Hematopoietic multipotent progenitor cell treated with erythropoietin and hydrocortisone succinate and interleukin-3 and kit ligand, for 4 days (in vitro differentiated cells): ENCODE data around the gene GLIS1.
A peak's percentile ranks its signal among the peaks of the same experiment; 100 is the strongest.

ENCODE experiments used
- DNase-seq: peaks from one replicate; pipeline ENCODE4 v3.0.0-alpha.2; 2015

The GLIS1 gene

DNA sequence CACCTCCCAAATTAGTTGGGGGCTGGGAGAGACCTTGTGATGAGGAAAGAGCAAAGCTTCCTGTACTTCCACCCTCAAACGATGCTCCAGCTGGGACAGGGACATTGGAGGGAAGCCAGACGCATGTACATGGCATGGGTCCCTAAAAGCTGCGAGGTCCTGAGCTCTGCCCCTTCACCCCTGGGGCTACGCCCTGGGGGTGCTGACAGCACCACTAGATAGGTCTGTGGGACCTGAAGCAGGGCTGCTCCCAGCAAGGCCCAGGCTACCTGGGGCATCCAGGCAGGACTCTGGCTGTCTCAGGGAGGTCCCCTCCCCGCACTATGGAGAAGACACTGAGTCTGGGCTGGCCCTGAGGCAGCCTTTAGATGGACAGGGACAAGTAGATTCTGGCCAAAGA is 196.4 kb downstream of the GLIS1 start:
- DNase-seq: no peak

DNA sequence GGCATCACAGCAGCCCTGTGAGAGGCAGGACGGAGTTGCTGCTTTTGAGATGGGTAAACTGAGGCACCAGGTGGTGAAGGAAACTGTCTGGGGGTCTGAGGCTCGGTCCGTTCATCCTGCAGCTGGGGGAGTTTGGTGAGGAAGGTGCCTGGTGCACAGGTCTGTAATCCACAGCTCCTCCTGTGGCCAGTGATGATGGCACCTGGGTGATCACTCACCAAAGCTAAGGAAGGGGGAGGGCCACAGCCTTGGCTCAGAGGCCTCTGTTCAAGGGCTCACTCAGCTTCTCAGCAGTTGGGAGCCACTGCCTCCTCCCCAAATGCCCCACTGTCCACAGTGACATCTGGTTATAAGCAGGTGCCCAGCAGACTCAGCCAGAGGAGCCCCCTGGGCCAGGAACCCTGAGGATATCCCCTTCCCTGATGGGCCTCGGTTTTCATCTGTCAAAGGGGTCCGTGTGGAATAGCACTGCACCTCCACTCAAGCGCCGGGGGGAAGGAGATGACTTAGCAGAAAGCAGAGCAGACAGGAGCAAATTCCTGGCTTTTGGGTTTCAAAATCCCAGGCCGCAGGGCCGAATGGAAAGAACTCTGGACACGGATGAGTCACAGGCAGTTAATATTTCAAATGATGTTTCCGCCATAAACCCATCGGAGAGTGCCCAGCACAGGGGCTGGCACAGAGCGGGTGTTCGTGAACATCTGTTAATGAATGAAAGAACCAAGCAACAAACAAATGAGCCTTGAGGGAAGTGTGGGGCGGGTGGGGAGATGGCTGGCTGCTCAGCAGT is 197.0 kb downstream of the GLIS1 start:
- peak; percentile 36 for DNase-seq

DNA sequence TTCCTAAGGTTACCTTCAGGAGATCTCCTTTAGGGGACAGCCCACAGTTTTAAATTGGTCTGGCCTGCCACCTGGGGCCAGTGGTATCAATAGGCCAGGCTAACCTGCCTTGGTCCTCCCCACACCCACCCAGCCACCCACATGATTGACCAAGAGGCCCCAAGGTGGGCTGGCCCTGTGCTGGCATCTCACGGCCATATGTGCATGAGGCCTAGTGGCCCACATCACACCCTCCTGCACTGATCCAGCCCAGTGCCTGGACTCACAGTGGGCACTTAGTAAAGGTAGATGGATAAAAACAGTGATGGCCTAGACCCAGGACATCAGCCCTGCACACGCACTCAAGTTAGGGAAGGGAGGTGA is 197.7 kb downstream of the GLIS1 start:
- DNase-seq: no peak

DNA sequence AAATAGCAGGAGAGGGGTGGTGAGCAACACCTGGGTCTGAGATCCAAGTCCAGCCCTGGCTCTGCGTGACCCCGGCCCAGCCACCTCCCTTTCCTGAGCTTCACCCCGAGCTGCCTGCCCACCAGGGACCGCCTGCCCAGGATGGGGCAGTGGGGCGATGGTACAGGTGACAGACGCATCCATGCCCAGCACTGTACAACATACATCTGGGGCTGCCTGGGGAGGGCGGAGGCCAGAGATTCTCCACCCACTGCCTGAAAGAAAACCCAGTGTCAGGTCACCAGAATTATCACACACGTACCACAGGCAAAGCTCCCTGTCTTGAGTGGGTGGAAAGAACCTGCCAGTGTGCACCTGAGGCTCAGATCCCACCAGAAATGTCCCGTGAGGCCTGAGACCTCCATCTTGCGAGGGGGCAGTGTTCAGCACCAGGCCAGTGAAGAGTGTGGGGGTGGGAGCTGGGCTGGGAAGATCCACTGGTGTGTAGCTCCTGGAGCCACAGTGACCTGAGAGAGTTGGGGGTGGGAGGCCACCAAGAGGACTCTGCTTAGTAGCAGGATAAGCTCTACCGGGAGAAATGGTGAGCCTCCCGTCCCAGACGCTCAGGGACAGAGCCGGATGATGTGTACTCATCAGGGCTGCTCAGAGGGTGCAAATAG is 198.2 kb downstream of the GLIS1 start:
- no peak for DNase-seq

DNA sequence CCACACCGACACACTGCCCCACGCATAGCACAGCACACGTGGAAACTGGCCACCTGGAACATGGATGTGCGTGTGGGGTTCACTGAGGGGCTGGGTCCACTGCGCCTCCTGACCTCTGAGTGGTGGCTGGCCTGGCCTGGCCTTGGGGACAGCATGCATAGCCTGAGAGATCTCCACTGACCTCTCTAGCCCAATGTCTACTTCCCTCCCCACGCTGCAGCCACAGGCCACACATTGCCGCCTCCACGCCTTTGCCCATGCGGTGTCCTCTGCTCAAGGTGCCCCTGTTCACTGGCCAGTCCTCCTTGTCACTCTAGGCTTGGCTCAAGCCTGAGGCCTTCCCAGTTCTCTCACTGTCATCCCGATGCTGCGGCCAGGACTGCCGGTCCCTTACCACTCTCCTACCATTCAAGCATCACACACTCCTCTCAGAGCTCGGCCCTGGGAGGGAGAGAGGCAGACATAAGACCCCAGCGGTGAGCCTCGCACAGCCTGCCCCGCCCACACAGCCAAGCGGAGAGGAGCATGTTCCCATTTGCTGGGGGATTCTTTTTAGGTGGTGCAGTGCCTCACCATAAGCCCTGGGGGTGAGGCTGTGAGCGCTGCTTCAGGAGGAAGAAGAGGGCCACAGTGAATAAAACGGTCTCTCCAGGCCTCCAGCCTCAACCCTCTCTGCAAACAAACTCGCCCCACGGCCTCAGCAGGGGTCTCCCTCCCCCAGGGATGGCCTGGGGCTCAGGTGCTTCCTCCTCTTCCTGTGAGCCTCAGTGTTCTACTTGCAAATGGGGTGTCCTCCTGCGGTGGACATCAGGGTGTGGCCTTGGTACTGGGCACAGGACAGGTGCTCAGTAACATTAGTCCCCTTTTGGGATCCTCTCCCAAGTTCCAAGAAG is 199.0 kb downstream of the GLIS1 start:
- no peak for DNase-seq

DNA sequence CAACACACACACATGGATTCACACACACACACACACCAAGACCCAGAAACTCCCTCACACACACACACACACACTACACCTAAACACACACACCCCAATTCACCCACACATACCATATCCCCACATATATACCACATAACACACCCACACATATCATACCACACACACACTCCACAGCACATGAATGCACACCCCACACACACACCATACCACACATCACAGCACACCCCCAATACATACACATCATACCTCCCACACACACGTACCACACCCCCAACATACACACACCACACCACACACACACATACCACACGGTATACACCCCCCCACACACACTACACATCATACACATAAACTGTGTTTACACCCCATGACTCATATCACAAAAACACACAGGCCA is 199.7 kb downstream of the GLIS1 start:
- DNase-seq: no peak

DNA sequence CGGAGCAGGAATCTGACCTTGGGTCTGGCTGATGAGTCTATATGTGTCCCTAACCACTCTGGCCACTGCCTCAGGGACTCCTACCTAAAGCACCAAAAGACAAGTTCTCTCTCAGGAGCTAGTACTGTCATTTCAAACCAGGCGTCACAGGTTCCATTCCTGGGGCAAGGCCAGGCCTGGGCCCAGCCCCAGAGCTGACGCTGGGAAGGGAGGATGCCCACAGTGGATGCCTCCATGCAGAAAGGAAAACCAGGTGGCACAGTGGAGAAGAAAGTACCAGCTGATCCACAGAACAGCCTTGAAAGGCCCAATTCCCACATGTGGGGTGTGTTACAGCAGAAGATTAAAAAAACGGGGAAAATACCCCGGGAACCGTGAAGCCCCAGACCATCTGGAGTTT is 202.4 kb downstream of the GLIS1 start:
- no peak for DNase-seq

DNA sequence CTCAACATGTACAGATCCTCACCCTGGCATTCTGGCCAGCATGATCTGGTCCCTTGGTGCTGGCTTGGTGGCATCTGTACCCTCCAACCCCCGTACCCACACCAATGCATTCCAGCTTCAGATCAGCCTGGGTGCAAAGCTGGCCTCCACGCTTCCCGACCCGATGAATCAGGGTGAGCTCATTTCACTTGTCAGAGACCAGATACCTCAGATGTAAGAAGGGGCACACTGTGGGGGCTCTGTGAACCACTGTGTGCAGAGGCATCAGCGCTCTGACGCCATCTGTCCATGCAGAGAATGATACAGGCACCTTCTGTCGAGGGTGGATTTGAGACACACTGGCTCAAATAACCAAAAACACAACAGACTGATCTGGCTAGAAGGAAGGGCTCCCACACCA is 203.1 kb downstream of the GLIS1 start:
- no peak for DNase-seq

DNA sequence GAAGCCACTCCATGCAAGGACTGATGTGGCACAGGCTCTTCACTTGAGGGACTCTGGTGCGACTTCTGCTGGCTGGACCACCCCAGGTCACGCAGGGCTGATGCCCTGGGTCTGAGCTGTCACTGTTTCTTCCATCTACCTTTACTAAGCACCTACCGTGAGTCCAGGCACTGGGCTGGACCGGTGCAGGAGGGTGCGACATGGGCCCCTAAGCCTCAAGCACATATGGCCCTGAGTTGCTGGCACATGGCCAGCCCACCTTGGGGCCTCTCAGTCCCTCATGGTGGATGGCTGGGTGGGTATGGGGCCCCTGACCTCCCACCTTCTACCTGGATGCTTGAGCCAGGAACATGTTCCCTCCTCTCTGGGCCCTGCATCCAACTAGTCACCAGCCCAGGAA is 203.7 kb downstream of the GLIS1 start:
- no peak for DNase-seq

DNA sequence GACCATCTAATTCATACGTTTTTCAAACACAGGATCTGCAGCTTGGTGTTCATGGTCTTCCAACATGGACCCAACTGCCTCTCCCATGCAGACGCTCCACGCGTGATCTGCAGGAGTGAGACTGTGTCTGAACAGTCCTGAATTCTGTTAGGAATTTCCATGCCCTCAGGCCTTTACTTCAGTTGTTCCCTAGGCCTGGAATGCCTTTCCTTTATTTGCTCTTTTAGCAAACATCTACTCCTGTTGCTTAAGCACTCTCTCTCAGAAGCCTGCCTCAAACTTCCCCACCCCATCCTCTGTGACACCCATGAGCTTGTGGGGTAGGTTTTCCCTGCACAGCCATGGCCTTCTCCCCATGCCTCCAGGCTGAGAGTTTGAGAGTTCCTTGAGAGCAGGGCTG is 206.1 kb downstream of the GLIS1 start:
- no peak for DNase-seq

DNA sequence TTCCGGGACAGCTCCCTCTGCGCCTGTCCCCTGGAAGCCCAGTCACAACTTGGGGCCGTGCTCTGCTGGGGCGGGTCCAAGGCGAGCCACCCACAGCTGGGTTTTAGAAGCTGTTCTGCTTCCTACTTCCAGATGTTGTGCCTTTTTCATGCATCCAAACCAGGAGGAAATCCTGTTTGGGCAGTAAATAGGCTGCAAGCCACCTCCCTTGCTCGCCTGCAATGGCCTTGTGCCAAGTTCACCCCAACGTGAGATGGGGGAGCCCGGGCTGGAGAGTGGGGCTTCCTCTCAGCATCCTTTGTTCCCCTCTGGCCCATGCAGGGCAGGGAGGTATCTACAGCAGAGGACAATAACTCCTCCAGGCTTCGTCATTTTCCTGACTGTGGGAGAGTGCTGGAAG is 206.6 kb downstream of the GLIS1 start:
- DNase-seq: no peak

DNA sequence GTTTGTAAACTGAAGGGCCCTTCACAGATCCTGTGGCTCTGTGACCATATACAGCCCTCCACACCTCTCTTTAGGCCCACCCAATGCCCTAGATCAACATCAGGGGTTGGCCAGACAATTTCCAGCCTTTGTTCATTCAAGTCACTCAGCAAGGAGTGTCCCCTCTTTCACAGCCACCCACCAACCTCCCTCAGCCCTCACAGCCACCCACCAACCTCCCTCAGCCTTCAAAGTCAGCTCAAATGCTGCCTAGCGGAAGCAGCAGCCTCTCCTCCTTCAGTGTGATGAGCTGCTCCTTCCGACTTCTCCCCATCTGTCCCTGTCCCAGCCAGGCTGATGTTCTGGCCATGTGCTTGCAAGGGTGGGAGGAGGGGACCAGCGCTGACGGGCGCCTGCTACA is 208.4 kb downstream of the GLIS1 start:
- no peak for DNase-seq

DNA sequence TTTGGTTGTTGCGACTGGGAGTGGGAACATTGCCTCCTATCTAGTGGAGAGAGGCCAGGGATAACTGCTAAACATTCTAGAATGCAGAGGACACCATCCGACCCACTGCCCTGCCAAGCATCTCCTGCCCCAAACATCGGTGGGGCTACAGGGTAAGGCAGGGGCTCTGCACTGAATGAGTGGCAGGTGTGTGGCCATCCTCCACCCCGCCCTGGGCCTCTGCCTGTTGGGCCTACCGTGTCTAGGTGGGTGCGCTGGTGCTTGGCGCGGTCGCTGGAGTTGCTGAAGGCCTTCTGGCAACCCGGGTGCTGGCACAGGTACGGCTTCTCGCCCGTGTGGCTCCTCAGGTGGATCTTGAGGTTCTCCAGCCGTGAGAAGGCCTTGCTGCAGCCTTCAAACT is 209.4 kb downstream of the GLIS1 start:
- DNase-seq: no peak

DNA sequence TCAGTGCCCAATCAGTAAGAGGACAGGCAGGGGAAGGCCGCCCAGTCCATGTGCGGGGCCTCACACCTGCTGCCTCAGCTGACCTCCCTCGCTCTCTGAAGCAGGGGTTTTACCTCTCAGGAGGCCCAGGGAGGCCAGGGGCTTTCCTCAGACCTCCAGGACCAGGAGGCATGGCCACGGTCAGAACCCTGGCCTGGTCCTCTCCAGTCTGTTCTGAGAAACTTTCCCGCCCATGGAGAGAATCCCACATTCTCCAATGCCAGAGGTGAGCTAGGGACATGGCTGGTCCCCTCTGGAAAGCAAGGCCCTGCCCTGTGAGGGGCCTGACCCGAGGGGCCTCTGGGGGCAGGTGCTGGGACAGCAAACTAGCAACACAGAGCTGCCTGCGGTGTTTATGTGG is 211.6 kb downstream of the GLIS1 start:
- no peak for DNase-seq

DNA sequence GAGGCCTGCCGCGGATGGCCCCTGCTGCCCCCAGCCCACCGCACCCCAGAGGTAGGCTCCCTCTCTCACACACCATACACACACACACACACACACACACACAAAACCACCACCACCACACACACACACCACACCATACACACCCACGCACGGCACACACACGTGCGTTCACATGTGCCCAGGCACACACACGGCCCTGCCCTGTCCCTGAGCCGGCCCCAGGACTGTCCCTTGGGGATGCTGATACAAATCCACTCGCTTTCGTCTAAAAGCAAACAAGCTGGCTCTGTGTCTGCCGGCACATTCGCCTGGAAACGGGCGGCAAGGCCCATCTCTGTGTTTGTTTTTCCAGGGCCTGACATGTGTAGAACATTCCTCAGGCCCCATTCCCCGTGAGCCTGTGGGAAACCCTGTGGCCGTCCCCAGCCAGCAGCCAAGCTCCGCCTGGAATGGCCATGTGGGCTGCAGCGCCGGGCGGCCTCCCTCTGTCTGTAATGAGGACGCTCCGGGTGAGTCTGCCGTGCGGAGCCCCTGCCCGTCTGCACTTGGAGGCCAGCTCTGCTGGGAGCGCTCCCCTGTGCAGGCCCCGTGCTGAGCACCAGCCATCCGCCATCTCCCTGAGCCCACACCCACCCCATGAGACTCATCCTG is 212.4 kb downstream of the GLIS1 start:
- no peak for DNase-seq

DNA sequence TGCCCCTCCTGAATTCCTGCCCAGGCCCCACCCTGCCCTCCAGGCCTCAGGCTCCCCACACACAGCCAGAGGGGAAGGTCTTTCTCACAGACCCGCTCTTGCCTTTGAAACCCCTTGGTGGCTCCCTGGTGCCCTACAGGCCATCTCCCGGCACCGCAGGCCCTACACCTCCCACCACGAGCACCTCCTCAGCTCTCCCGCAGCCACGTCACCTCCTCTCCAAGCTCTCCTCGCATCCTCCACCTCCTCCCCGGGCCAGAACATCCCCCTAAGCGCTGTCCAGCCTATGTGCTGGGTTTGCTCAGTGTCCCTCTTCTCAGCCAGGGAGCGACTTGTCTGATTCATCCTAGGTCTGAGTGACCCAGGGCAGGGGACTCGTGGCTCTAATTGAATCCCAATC is 213.4 kb downstream of the GLIS1 start:
- DNase-seq: no peak

DNA sequence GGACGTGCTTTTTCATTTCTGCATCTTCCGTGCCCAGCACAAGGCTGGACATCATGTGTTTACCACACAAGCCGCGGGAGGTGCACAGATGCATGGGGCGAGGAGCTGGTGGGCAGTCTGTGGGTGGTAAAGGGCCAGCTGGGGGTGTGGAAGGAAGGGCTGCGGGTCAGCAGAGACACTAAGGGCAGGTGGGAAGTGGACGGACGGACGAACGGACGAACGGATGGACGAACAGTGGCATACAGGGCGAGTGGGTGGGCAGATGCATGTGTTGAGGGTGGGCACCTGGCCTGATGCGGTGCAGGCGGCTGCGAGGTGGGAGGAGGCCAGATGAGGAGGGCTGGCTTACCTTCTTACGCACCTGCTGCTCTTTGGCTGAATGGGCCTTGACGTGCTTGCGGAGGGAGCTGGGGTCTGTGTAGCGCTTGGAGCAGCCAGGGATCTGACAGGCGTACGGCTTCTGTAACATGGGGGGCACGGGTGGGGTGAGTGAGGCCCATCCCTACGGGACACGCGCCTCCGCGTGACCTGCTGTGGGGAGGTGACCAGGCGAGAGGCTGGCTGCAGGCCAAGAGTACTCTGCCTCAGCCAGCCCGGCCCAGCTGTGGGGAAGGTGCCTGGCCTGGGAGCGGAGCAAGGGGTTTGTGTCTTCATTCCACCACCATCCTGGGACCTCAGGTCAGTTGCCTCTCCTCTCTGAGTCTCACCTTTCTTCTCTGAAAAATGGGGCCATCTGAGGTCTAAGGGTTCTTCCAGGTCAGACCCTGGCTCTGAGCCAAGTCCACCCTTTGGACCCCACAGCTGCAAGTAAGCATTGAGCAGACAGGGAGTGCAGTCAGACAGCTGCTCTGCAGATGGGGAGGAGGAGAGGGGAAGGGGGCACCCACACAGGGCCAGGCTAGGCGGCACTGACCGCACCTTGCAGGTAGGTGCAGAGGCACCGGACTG is 214.3 kb downstream of the GLIS1 start:
- DNase-seq: no peak

DNA sequence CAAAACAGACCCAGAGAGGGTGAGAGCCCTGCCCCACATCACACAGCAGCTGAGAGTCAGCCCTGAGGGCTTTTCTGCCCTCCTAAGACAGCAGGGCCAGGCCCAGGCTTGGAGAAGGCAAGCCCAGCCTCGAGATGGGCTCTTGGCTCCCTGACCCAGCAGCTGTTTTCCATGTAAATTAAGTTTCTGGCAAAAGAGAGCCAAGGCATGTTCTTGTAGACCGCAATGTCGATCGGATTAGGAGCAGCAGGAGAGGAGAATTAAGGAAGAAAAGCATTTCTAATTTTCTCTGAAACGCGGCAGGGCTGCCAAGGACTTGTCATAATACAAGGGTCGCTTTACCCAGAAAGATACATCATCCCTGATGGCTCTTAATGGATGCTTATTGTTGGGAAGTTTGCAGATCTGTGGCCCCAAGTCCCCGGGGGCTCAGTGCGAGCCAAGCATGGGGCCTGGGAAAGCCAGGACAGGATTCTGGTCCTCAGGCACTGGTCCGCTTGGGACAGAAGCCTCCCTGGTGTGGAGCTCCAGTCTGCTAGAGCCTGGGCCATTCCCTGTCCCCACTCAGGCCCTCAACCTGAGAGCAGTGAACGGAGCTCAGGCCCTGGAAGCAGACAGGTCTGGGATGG is 216.9 kb downstream of the GLIS1 start:
- DNase-seq: no peak

DNA sequence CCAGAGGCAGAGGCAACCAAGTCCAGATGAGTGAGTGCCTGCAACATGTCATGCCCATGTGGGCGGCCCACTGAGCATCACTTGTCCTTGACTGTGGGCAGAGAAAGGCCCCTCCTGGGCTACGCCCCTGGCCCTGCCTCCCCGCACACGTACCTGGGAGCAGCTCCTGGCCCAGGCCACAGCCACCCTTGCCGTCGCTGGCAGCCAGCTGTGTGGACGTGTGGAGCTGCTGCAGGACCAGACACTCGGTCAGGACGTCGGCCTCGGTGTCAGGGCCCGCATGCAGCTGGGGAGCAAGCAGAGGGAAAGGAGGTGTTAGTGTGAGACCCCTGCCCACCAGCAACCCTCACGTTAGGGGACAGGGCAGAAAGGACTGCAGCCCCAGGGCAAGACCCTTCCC is 218.5 kb downstream of the GLIS1 start:
- DNase-seq: no peak

DNA sequence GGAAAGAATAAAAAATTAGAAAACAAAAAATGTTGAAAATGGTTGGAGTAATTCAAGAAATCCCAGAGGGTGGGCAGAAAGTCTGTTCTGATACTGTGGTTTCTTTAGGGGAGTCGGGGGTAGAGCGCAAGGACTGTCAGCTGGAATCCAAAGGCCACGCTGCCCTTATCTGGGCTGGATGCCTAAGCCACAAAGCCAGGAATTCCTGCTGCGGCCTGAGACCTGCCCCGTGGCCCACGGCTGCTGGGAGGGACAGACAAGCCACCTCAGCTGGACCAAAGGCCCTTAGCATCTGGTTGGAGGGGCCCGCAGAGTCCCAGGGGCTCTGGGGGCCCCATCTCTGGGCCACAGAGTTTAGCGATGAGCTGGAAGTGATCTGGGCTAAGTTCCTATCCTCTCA is 219.5 kb downstream of the GLIS1 start:
- no peak for DNase-seq

DNA sequence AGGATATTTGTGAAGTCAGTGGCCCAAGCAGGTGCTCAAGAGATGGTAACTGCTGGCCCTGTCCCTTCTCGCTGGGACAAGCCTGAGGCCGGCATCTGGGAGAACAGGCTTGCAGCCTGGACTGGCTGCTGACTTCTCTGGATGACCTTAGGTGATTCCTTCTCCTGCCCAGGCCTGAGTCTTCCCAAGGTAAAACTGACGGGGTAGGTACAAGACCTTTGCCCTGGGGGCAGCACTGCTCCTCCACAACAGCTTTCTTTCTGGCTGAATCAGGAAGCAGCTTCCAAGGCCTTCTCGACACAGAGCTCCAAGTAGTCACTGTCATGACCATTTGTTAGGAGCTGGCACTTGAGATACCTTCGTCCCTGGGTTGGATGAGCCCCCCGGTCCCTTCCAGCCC is 220.2 kb downstream of the GLIS1 start:
- DNase-seq: no peak
